Uterus (tissue), 4 donors: Measurements from ENCODE around the gene CCDC149. TPM values are rescaled to one million over a fixed set of nuclear protein-coding genes. Genes with fewer than 3 reads are reported as not detected.

Source experiments
- DNase-seq, 2 donors: peaks; one replicate each; pipeline ENCODE4 v3.0.0-alpha.2; 2019 to 2020
- H3K27ac ChIP-seq, 2 donors: fragments of 200-600 bp; sonication (generic); 1 replicate in 1 of 2; 2 replicates in 1 of 2; pipeline ENCODE4 v1.5.1; 2016 to 2018
- H3K27me3 ChIP-seq, 2 donors: fragments of 200-600 bp; sonication (generic); one replicate each; pipeline ENCODE4 v1.5.1; 2018 to 2019; ENCODE audit warnings: control low read depth in 1 of 2
- H3K36me3 ChIP-seq, 2 donors: fragments of 200-600 bp; sonication (generic); one replicate each; pipeline ENCODE4 v1.5.1; 2019; ENCODE audit warnings: control low read depth in 1 of 2
- H3K4me1 ChIP-seq, 2 donors: fragments of 200-600 bp; sonication (generic); one replicate each; pipeline ENCODE4 v1.5.1; 2018 to 2019; ENCODE audit warnings: control low read depth in 1 of 2
- H3K4me3 ChIP-seq, 2 donors: fragments of 200-600 bp; sonication (generic); 1 replicate in 1 of 2; 2 replicates in 1 of 2; pipeline ENCODE4 v1.5.1; 2018 to 2019; ENCODE audit warnings: mild to moderate bottlenecking in 1 of 2
- H3K9me3 ChIP-seq, 2 donors: fragments of 200-600 bp; sonication (generic); one replicate each; pipeline ENCODE4 v1.5.1; 2019; ENCODE audit warnings: control low read depth in 1 of 2
- CTCF ChIP-seq, 4 experiments: fragments of 200-600 bp in 2 of 4; fragments of 450-650 bp in 2 of 4; sonication (generic) in 2 of 4; IDR thresholded peaks; one replicate each; pipeline ENCODE4 v1.5.1; 2016 to 2019; ENCODE audit warnings: antibody characterized with exemption in 4 of 4, mild to moderate bottlenecking in 2 of 4, moderate library complexity in 1 of 4
- POLR2A ChIP-seq, 2 donors: fragments of 450-650 bp; IDR thresholded peaks; one replicate each; pipeline ENCODE4 v1.6.1; 2016; ENCODE audit warnings: antibody characterized with exemption in 2 of 2, mild to moderate bottlenecking in 1 of 2, moderate library complexity in 1 of 2
- intact Hi-C: fragments of 100-400 bp; cut with DNase I; formaldehyde crosslinking; loops from one replicate; pipeline ENCODE4 v1.15.1; 2023; ENCODE audit warnings: low total_unique reads
- total RNA-seq, 4 donors: library from RNA; depleted of rRNA in 3 of 4; stranded (reverse); fragments of >200 nt in 3 of 4; gene quantifications; one replicate each; pipeline versions ENCODE4 v1.1.0 to v1.2.4, GENCODE V29; 2014 to 2023
- donor health status: DM: yes; HTN: yes; CAD: no.

CCDC149 gene
- total RNA-seq, 4 donors from 2014 or later: 18.7 to 462 (median 69.3) TPM

GRCh38 chr4:24816797-24817196, 96.0 kb downstream of the CCDC149 start:
- H3K36me3 ChIP-seq: no peaks in the 10 kb centered on the region
- no peaks in the 10 kb centered on the region for H3K9me3 ChIP-seq
- no peak overlapping the region for H3K27ac ChIP-seq
- no peaks in the 10 kb centered on the region for H3K27me3 ChIP-seq
- TF ChIP-seq POLR2A (IDR thresholded peaks at IDR 0.05) (no peak), CTCF (IDR thresholded peaks at IDR 0.05) (no peak)
- no peaks in the 10 kb centered on the region for H3K4me1 ChIP-seq
- no peak for DNase-seq
- intact Hi-C loops: no loop called here
- H3K4me3 ChIP-seq: no peak overlapping the region

- H3K36me3 ChIP-seq: no peaks in the 10 kb centered on the region
- TF ChIP-seq POLR2A (IDR thresholded peaks at IDR 0.05) (no peak), CTCF (IDR thresholded peaks at IDR 0.05) (no peak)
- no peak overlapping the region for H3K4me3 ChIP-seq
- intact Hi-C loops: no loop called here
- no peak for DNase-seq
- no peaks in the 10 kb centered on the region for H3K4me1 ChIP-seq
- H3K27ac ChIP-seq: no peak overlapping the region
- H3K9me3 ChIP-seq: no peaks in the 10 kb centered on the region
- H3K27me3 ChIP-seq: no peaks in the 10 kb centered on the region
These were observed 99.1 kb downstream of the CCDC149 start for GRCh38 chr4:24813732-24814131.

GRCh38 chr4:24810871-24811631, 101.8 kb downstream of the CCDC149 start:
- H3K4me1 ChIP-seq: peaks cover 0 to 3% of the 10 kb centered on the region in 2 donors
- no peak for DNase-seq
- H3K4me3 ChIP-seq: no peak overlapping the region
- H3K9me3 ChIP-seq: no peaks in the 10 kb centered on the region
- H3K36me3 ChIP-seq: no peaks in the 10 kb centered on the region
- peak overlapping the region in 1 of 2 donors; percentile 63 for H3K27ac ChIP-seq
- H3K27me3 ChIP-seq: no peaks in the 10 kb centered on the region
- intact Hi-C loops: no loop called here
- no peak for TF ChIP-seq CTCF (IDR thresholded peaks at IDR 0.05)
- TF ChIP-seq POLR2A (IDR thresholded peaks at IDR 0.05): no peak

GRCh38 chr4:24809815-24810405, 102.9 kb downstream of the CCDC149 start:
- H3K9me3 ChIP-seq: no peaks in the 10 kb centered on the region
- H3K36me3 ChIP-seq: no peaks in the 10 kb centered on the region
- H3K4me1 ChIP-seq: peaks cover 0 to 3% of the 10 kb centered on the region in 2 donors
- DNase-seq: no peak
- H3K27ac ChIP-seq: peak overlapping the region; percentile 48 to 63
- H3K4me3 ChIP-seq: no peak overlapping the region
- intact Hi-C loops: no loop called here
- no peak for TF ChIP-seq POLR2A (IDR thresholded peaks at IDR 0.05)
- no peaks in the 10 kb centered on the region for H3K27me3 ChIP-seq

- Histone ChIP-seq H3K36me3 (no peaks in the 10 kb centered on the region), H3K27ac (peak overlapping the region; percentile 40 to 63), H3K9me3 (no peaks in the 10 kb centered on the region), H3K4me3 (no peak overlapping the region), H3K27me3 (no peaks in the 10 kb centered on the region), H3K4me1 (peaks cover 0 to 3% of the 10 kb centered on the region in 2 donors)
- DNase-seq: no peak
- TF ChIP-seq POLR2A (IDR thresholded peaks at IDR 0.05) (no peak), CTCF (IDR thresholded peaks at IDR 0.05) (no peak)
- intact Hi-C loops: no loop called here
These were observed 103.5 kb downstream of the CCDC149 start for GRCh38 chr4:24809376-24809775.
